Measurements from ENCODE around the gene BCL7A. TPM values are rescaled to one million over a fixed set of nuclear protein-coding genes. Genes with fewer than 3 reads are reported as not detected.

The BCL7A gene
- total and polyA plus RNA-seq, 4 donors, result 3.5 to 8.3 (median 4.9) TPM

GRCh38 chr12:122094137-122094734 lies 72.6 kb downstream of the BCL7A start:
- TF ChIP-seq RXRA (IDR thresholded peaks at IDR 0.05), result no peak
- TF ChIP-seq REST (IDR thresholded peaks at IDR 0.05), result no peak
- TF ChIP-seq TAF1 (conservative IDR thresholded peaks at IDR 0.05), result no peak
- TF ChIP-seq SP1 (IDR thresholded peaks at IDR 0.05), result no peak
- TF ChIP-seq HNF4G (IDR thresholded peaks at IDR 0.05), result no peak
- no peak for TF ChIP-seq ATF3 (IDR thresholded peaks at IDR 0.05)
- TF ChIP-seq GABPA (IDR thresholded peaks at IDR 0.05 in 1 of 2, conservative IDR thresholded peaks at IDR 0.05 in 1 of 2), result no peak
- no peak for TF ChIP-seq MAX (IDR thresholded peaks at IDR 0.05)
- TF ChIP-seq FOXA1 (IDR thresholded peaks at IDR 0.05), result no peak
- no peak for TF ChIP-seq EGR1 (IDR thresholded peaks at IDR 0.05; ENCODE audit: low read depth in 2 of 2)
- TF ChIP-seq JUND (IDR thresholded peaks at IDR 0.05), result no peak
- no peak for TF ChIP-seq FOXA2 (IDR thresholded peaks at IDR 0.05)
- TF ChIP-seq NR2F2 (IDR thresholded peaks at IDR 0.05), result no peak
- Histone ChIP-seq H3K9ac (ENCODE audit: low read depth in 1 of 2, low read length in 2 of 2) (no peak overlapping the region), H3K36me3 (ENCODE audit: control insufficient read depth in 4 of 4, insufficient read depth in 3 of 4, low read depth in 1 of 4, low read length in 3 of 4) (peaks cover 0 to 2% (median under 1%) of the 10 kb centered on the region in 4 donors), H3K4me3 (ENCODE audit: low read depth in 1 of 3, low read length in 3 of 3) (no peak overlapping the region), H3K4me1 (ENCODE audit: control insufficient read depth in 4 of 4, insufficient read depth in 4 of 4, low read length in 3 of 4) (peaks cover 14 to 35% (median 22%) of the 10 kb centered on the region in 4 donors), H3K27ac (ENCODE audit: low read depth in 1 of 2, low read length in 2 of 2) (no peak overlapping the region), H3K9me3 (ENCODE audit: control insufficient read depth in 4 of 4, low read length in 3 of 4) (no peaks in the 10 kb centered on the region), H3K27me3 (ENCODE audit: control insufficient read depth in 4 of 4, insufficient read depth in 4 of 4, low read length in 3 of 4) (no peaks in the 10 kb centered on the region)
- WGBS, result 97% methylated on average over 5 of the region's 5 CpGs
- DNase-seq (ENCODE audit: low spot score), result no peak

- Histone ChIP-seq H3K36me3 (ENCODE audit: control insufficient read depth in 4 of 4, insufficient read depth in 3 of 4, low read depth in 1 of 4, low read length in 3 of 4) (peaks cover 0 to 2% (median 0%) of the 10 kb centered on the region in 4 donors), H3K27ac (ENCODE audit: low read depth in 1 of 2, low read length in 2 of 2) (no peak overlapping the region), H3K27me3 (ENCODE audit: control insufficient read depth in 4 of 4, insufficient read depth in 4 of 4, low read length in 3 of 4) (no peaks in the 10 kb centered on the region), H3K4me3 (ENCODE audit: low read depth in 1 of 3, low read length in 3 of 3) (no peak overlapping the region), H3K9me3 (ENCODE audit: control insufficient read depth in 4 of 4, low read length in 3 of 4) (no peaks in the 10 kb centered on the region), H3K9ac (ENCODE audit: low read depth in 1 of 2, low read length in 2 of 2) (no peak overlapping the region), H3K4me1 (ENCODE audit: control insufficient read depth in 4 of 4, insufficient read depth in 4 of 4, low read length in 3 of 4) (peaks cover 20 to 38% (median 25%) of the 10 kb centered on the region in 4 donors)
- no peak for DNase-seq (ENCODE audit: low spot score)
- 80% methylated on average over 10 of the region's 10 CpGs for WGBS
- no peak for TF ChIP-seq REST (IDR thresholded peaks at IDR 0.05)
- no peak for TF ChIP-seq EGR1 (IDR thresholded peaks at IDR 0.05; ENCODE audit: low read depth in 2 of 2)
- TF ChIP-seq NR2F2 (IDR thresholded peaks at IDR 0.05), result no peak
- TF ChIP-seq GABPA (IDR thresholded peaks at IDR 0.05 in 1 of 2, conservative IDR thresholded peaks at IDR 0.05 in 1 of 2), result no peak
Measured at GRCh38 chr12:122094735-122095631, 73.3 kb downstream of the BCL7A start.
